ENCODE results near the gene RAP1GAP2.

The RAP1GAP2 gene

GRCh38 chr17:2937331-2938003 lies 141.2 kb downstream of the RAP1GAP2 start:
- H3K4me1 ChIP-seq = no peaks in the 10 kb centered on the region
- H3K4me3 ChIP-seq = no peak overlapping the region
- in situ Hi-C loops (cut with MboI; ENCODE audit: low sequenced_read_pairs) = no loop called here
- no peaks in the 10 kb centered on the region for H3K27me3 ChIP-seq (ENCODE audit: low read depth)
- no peaks in the 10 kb centered on the region for H3K9me3 ChIP-seq
- H3K36me3 ChIP-seq (replicated peaks) = no peaks in the 10 kb centered on the region
- no peak for DNase-seq (ENCODE audit: low spot score in 2 of 2)

- in situ Hi-C loops (cut with MboI; ENCODE audit: low sequenced_read_pairs) = no loop called here
- no peaks in the 10 kb centered on the region for H3K4me1 ChIP-seq
- DNase-seq (ENCODE audit: low spot score in 2 of 2) = no peak
- no peaks in the 10 kb centered on the region for H3K27me3 ChIP-seq (ENCODE audit: low read depth)
- no peaks in the 10 kb centered on the region for H3K9me3 ChIP-seq
- H3K36me3 ChIP-seq (replicated peaks) = no peaks in the 10 kb centered on the region
- H3K4me3 ChIP-seq = no peak overlapping the region
Measured at GRCh38 chr17:2939714-2940351, 143.6 kb downstream of the RAP1GAP2 start.

GRCh38 chr17:2940352-2940751 lies 144.1 kb downstream of the RAP1GAP2 start:
- no peak for DNase-seq (ENCODE audit: low spot score in 2 of 2)
- H3K36me3 ChIP-seq (replicated peaks) = no peaks in the 10 kb centered on the region
- in situ Hi-C loops (cut with MboI; ENCODE audit: low sequenced_read_pairs) = no loop called here
- no peak overlapping the region for H3K4me3 ChIP-seq
- H3K27me3 ChIP-seq (ENCODE audit: low read depth) = no peaks in the 10 kb centered on the region
- H3K9me3 ChIP-seq = no peaks in the 10 kb centered on the region
- no peaks in the 10 kb centered on the region for H3K4me1 ChIP-seq

GRCh38 chr17:2943981-2944380 lies 147.7 kb downstream of the RAP1GAP2 start:
- Histone ChIP-seq H3K27me3 (ENCODE audit: low read depth) (no peaks in the 10 kb centered on the region), H3K9me3 (no peaks in the 10 kb centered on the region), H3K4me3 (no peak overlapping the region), H3K36me3 (replicated peaks) (no peaks in the 10 kb centered on the region), H3K4me1 (no peaks in the 10 kb centered on the region)
- in situ Hi-C loops (cut with MboI; ENCODE audit: low sequenced_read_pairs) = no loop called here
- no peak for DNase-seq (ENCODE audit: low spot score in 2 of 2)

GRCh38 chr17:2945299-2945698 lies 149.1 kb downstream of the RAP1GAP2 start:
- in situ Hi-C loops (cut with MboI; ENCODE audit: low sequenced_read_pairs) = no loop called here
- no peak for DNase-seq (ENCODE audit: low spot score in 2 of 2)
- Histone ChIP-seq H3K4me3 (no peak overlapping the region), H3K27me3 (ENCODE audit: low read depth) (no peaks in the 10 kb centered on the region), H3K9me3 (no peaks in the 10 kb centered on the region), H3K4me1 (no peaks in the 10 kb centered on the region), H3K36me3 (replicated peaks) (no peaks in the 10 kb centered on the region)

GRCh38 chr17:2946144-2946543 lies 149.9 kb downstream of the RAP1GAP2 start:
- H3K36me3 ChIP-seq (replicated peaks) = no peaks in the 10 kb centered on the region
- H3K4me1 ChIP-seq = no peaks in the 10 kb centered on the region
- no peak for DNase-seq (ENCODE audit: low spot score in 2 of 2)
- in situ Hi-C loops (cut with MboI; ENCODE audit: low sequenced_read_pairs) = no loop called here
- H3K9me3 ChIP-seq = no peaks in the 10 kb centered on the region
- no peak overlapping the region for H3K4me3 ChIP-seq
- no peaks in the 10 kb centered on the region for H3K27me3 ChIP-seq (ENCODE audit: low read depth)

- no peak for DNase-seq (ENCODE audit: low spot score in 2 of 2)
- no peak overlapping the region for H3K4me3 ChIP-seq
- no peaks in the 10 kb centered on the region for H3K4me1 ChIP-seq
- H3K27me3 ChIP-seq (ENCODE audit: low read depth) = no peaks in the 10 kb centered on the region
- no peaks in the 10 kb centered on the region for H3K9me3 ChIP-seq
- in situ Hi-C loops (cut with MboI; ENCODE audit: low sequenced_read_pairs) = no loop called here
- H3K36me3 ChIP-seq (replicated peaks) = no peaks in the 10 kb centered on the region
Measured at GRCh38 chr17:2947588-2947950, 151.3 kb downstream of the RAP1GAP2 start.

GRCh38 chr17:2947996-2948550 lies 151.8 kb downstream of the RAP1GAP2 start:
- no peaks in the 10 kb centered on the region for H3K27me3 ChIP-seq (ENCODE audit: low read depth)
- H3K4me3 ChIP-seq = no peak overlapping the region
- H3K9me3 ChIP-seq = no peaks in the 10 kb centered on the region
- in situ Hi-C loops (cut with MboI; ENCODE audit: low sequenced_read_pairs) = no loop called here
- DNase-seq (ENCODE audit: low spot score in 2 of 2) = no peak
- no peaks in the 10 kb centered on the region for H3K36me3 ChIP-seq (replicated peaks)
- H3K4me1 ChIP-seq = no peaks in the 10 kb centered on the region

GRCh38 chr17:2948721-2949468 lies 152.7 kb downstream of the RAP1GAP2 start:
- H3K4me1 ChIP-seq = no peaks in the 10 kb centered on the region
- H3K36me3 ChIP-seq (replicated peaks) = no peaks in the 10 kb centered on the region
- in situ Hi-C loops (cut with MboI; ENCODE audit: low sequenced_read_pairs) = no loop called here
- H3K27me3 ChIP-seq (ENCODE audit: low read depth) = no peaks in the 10 kb centered on the region
- no peaks in the 10 kb centered on the region for H3K9me3 ChIP-seq
- no peak for DNase-seq (ENCODE audit: low spot score in 2 of 2)
- no peak overlapping the region for H3K4me3 ChIP-seq

- Histone ChIP-seq H3K27me3 (ENCODE audit: low read depth) (no peaks in the 10 kb centered on the region), H3K36me3 (replicated peaks) (no peaks in the 10 kb centered on the region), H3K9me3 (no peaks in the 10 kb centered on the region), H3K4me1 (no peaks in the 10 kb centered on the region), H3K4me3 (no peak overlapping the region)
- in situ Hi-C loops (cut with MboI; ENCODE audit: low sequenced_read_pairs) = no loop called here
- no peak for DNase-seq (ENCODE audit: low spot score in 2 of 2)
Measured at GRCh38 chr17:2949469-2950044, 153.3 kb downstream of the RAP1GAP2 start.

GRCh38 chr17:2950846-2951245 lies 154.6 kb downstream of the RAP1GAP2 start:
- no peak for DNase-seq (ENCODE audit: low spot score in 2 of 2)
- H3K4me1 ChIP-seq = peaks cover 11% of the 10 kb centered on the region
- in situ Hi-C loops (cut with MboI; ENCODE audit: low sequenced_read_pairs) = no loop called here

GRCh38 chr17:2952174-2952845 lies 156.1 kb downstream of the RAP1GAP2 start:
- in situ Hi-C loops (cut with MboI; ENCODE audit: low sequenced_read_pairs) = no loop called here
- H3K27me3 ChIP-seq (ENCODE audit: low read depth) = no peaks in the 10 kb centered on the region
- DNase-seq (ENCODE audit: low spot score in 2 of 2) = no peak

More at GRCh38 chr17:2950846-2951245, 154.6 kb downstream of the RAP1GAP2 start:
- Histone ChIP-seq H3K4me3 (no peak overlapping the region), H3K27me3 (ENCODE audit: low read depth) (no peaks in the 10 kb centered on the region), H3K36me3 (replicated peaks) (no peaks in the 10 kb centered on the region), H3K9me3 (no peaks in the 10 kb centered on the region)

GRCh38 chr17:2954898-2955445 lies 158.7 kb downstream of the RAP1GAP2 start:
- peak in 1 of 2 experiments; percentile 51 for DNase-seq (ENCODE audit: low spot score in 2 of 2)
- H3K27me3 ChIP-seq (ENCODE audit: low read depth) = no peaks in the 10 kb centered on the region
- in situ Hi-C loops (cut with MboI; ENCODE audit: low sequenced_read_pairs) = no loop called here
- H3K9me3 ChIP-seq = no peaks in the 10 kb centered on the region
- H3K4me1 ChIP-seq = peaks cover 14% of the 10 kb centered on the region
- no peak overlapping the region for H3K4me3 ChIP-seq
- no peaks in the 10 kb centered on the region for H3K36me3 ChIP-seq (replicated peaks)

More at GRCh38 chr17:2952174-2952845, 156.1 kb downstream of the RAP1GAP2 start:
- peaks cover 14% of the 10 kb centered on the region for H3K4me1 ChIP-seq
- no peaks in the 10 kb centered on the region for H3K9me3 ChIP-seq
- no peaks in the 10 kb centered on the region for H3K36me3 ChIP-seq (replicated peaks)
- no peak overlapping the region for H3K4me3 ChIP-seq
